ENCODE data around the gene HTR7. TPM values are rescaled to one million over a fixed set of nuclear protein-coding genes. Genes with fewer than 3 reads are reported as not detected.

Gene HTR7
- total and polyA plus RNA-seq, 2 of the 4 experiments (the other 2 are of a cell fraction), result 0.43 to 0.72 TPM

- H4K8ac ChIP-seq (ENCODE audit: low read depth in 2 of 2, low read length in 2 of 2), result peak overlapping the region; percentile 79 to 94; a peak in 3 of 4 replicates
- no peaks in the 10 kb centered on the region for H4K20me1 ChIP-seq (ENCODE audit: insufficient read depth, low read length)
- H3K4me3 ChIP-seq (ENCODE audit: insufficient read depth, low read depth, low read length), result no peak overlapping the region
- no TSS peak for BruUV-seq (replicated peaks)
- peak overlapping the region; percentile 81 for H2AK5ac ChIP-seq (ENCODE audit: low read depth, low read length)
- H3K4me2 ChIP-seq (ENCODE audit: low read depth, low read length), result peak overlapping the region; percentile 81
- ChIA-PET POLR2A (ENCODE audit: unreplicated experiment) (no interaction called here), CTCF (interaction anchor here (1.7 kb wide), 1 partner anchor 27 kb away, joined by 6 read pairs; no protein-coding TSS in a partner anchor)
- H4K91ac ChIP-seq (ENCODE audit: insufficient read depth, low read depth, low read length), result peak overlapping the region; percentile 84
- peak overlapping the region; percentile 91 for H2BK5ac ChIP-seq (ENCODE audit: low read depth, low read length, poor library complexity, severe bottlenecking)
- peak overlapping the region; percentile 98 for H3K27ac ChIP-seq (ENCODE audit: insufficient read depth, low read length)
- H3K27me3 ChIP-seq (ENCODE audit: control insufficient read depth, insufficient read depth, low read length), result no peaks in the 10 kb centered on the region
- DNase-seq (peak; percentile 41), ATAC-seq (ENCODE audit: low read depth) (peak; percentile 33)
- in situ Hi-C loops (cut with MboI; ENCODE audit: low sequenced_read_pairs), result no loop called here
- peaks cover 6 to 14% of the 10 kb centered on the region in 2 experiments; a peak in 3 of 4 replicates for H3K79me1 ChIP-seq (ENCODE audit: low read depth in 1 of 2, low read length in 2 of 2)
- intact Hi-C loops (cut with micrococcal nuclease), result loop anchor here (5.0 to 10.0 kb wide), 4 partner anchors 280 to 1028 kb away; partner anchors contain the start of gene PPP1R3C
- peak overlapping the region; percentile 92 for H3K4ac ChIP-seq (ENCODE audit: low read depth, low read length)
- peak overlapping the region; percentile 96 for H4K5ac ChIP-seq (ENCODE audit: low read depth, low read length)
- H2BK20ac ChIP-seq (ENCODE audit: low read depth, low read length), result peak overlapping the region; percentile 95
- H3K56ac ChIP-seq (ENCODE audit: extremely low read depth, insufficient read depth, low read length), result peak overlapping the region; percentile 61; the same call in 1 of the 2 replicates
- H3K18ac ChIP-seq (ENCODE audit: low read depth, low read length), result peak overlapping the region; percentile 96
- H3K9me1 ChIP-seq (ENCODE audit: insufficient read depth, low read length), result peaks cover 3% of the 10 kb centered on the region; the same call in 1 of the 2 replicates
- WGBS, 2 experiments (ENCODE audit: extremely low coverage in 2 of 2, insufficient read length in 1 of 2), result no CpG with 5 or more reads among the region's 3 CpGs
- H3K9ac ChIP-seq (ENCODE audit: low read depth, low read length), result peak overlapping the region; percentile 52; the same call in 1 of the 2 replicates
- H2BK15ac ChIP-seq (ENCODE audit: low read depth, low read length), result peak overlapping the region; percentile 87; the same call in 1 of the 3 replicates
- TF ChIP-seq CTCF (conservative IDR thresholded peaks at IDR 0.05; ENCODE audit: low read depth, low read length), result no peak
- no peak for TF ChIP-seq POLR2A (IDR thresholded peaks at IDR 0.05; ENCODE audit: low read depth, low read length)
- TF ChIP-seq, protein P1, sequence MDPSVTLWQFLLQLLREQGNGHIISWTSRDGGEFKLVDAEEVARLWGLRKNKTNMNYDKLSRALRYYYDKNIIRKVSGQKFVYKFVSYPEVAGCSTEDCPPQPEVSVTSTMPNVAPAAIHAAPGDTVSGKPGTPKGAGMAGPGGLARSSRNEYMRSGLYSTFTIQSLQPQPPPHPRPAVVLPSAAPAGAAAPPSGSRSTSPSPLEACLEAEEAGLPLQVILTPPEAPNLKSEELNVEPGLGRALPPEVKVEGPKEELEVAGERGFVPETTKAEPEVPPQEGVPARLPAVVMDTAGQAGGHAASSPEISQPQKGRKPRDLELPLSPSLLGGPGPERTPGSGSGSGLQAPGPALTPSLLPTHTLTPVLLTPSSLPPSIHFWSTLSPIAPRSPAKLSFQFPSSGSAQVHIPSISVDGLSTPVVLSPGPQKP (IDR thresholded peaks at IDR 0.05; ENCODE audit: borderline replicate concordance, low read depth, low read length), result no peak
- TF ChIP-seq RCOR1 (IDR thresholded peaks at IDR 0.05; ENCODE audit: insufficient replicate concordance, low read length), result no peak
- no peak for TF ChIP-seq MXI1 (IDR thresholded peaks at IDR 0.05; ENCODE audit: borderline replicate concordance, low read depth, low read length)
- no peak for TF ChIP-seq SMC3 (IDR thresholded peaks at IDR 0.05; ENCODE audit: low read depth, low read length)
- TF ChIP-seq USF2 (IDR thresholded peaks at IDR 0.05; ENCODE audit: low read depth, low read length), result no peak
- TF ChIP-seq CEBPB (IDR thresholded peaks at IDR 0.05; ENCODE audit: low read depth, low read length), result no peak
- no peak for TF ChIP-seq BHLHE40 (IDR thresholded peaks at IDR 0.05; ENCODE audit: low read depth, low read length)
- TF ChIP-seq MAFK (IDR thresholded peaks at IDR 0.05; ENCODE audit: low read depth, low read length), result no peak
- TF ChIP-seq FOS (IDR thresholded peaks at IDR 0.05; ENCODE audit: low read depth, low read length), result no peak
- no peak for TF ChIP-seq NFE2L2 (IDR thresholded peaks at IDR 0.05; ENCODE audit: low read depth, low read length)
- no peak for TF ChIP-seq MAZ (IDR thresholded peaks at IDR 0.05; ENCODE audit: borderline replicate concordance, low read depth, low read length)
- TF ChIP-seq CHD1 (IDR thresholded peaks at IDR 0.05; ENCODE audit: low read depth, low read length), result no peak
- TF ChIP-seq RAD21 (IDR thresholded peaks at IDR 0.05; ENCODE audit: low read length), result no peak
- TF ChIP-seq RFX5 (IDR thresholded peaks at IDR 0.05; ENCODE audit: low read depth, low read length), result no peak
- no peak overlapping the region for H2AFZ ChIP-seq (replicated peaks; ENCODE audit: low read length, poor library complexity)
- H3K9me3 ChIP-seq (ENCODE audit: control insufficient read depth, insufficient read depth, low read length), result no peaks in the 10 kb centered on the region
- H3K23ac ChIP-seq (ENCODE audit: low read depth, low read length), result peak overlapping the region; percentile 93
- peak overlapping the region; percentile 91 for H2BK120ac ChIP-seq (ENCODE audit: low read depth, low read length)
- peaks cover 13% of the 10 kb centered on the region for H3K4me1 ChIP-seq (ENCODE audit: control insufficient read depth, insufficient read depth, low read length)
- dilution Hi-C loops (cut with HindIII; ENCODE audit: low sequenced_read_pairs, unreplicated experiment), result loop anchor here (25.0 kb wide), 1 partner anchor 378 kb away; no protein-coding TSS in a partner anchor
- peak overlapping the region; percentile 66 for H3K14ac ChIP-seq (replicated peaks; ENCODE audit: low read depth, low read length)
- peak overlapping the region; percentile 46 for H2AK9ac ChIP-seq (replicated peaks; ENCODE audit: low read depth, low read length, poor library complexity)
- H3K36me3 ChIP-seq (ENCODE audit: control insufficient read depth, insufficient read depth, low read length), result peaks cover 9% of the 10 kb centered on the region
Measured at GRCh38 chr10:90884431-90884830, 26.6 kb upstream of the HTR7 start.

All from IMR-90 (cell line).